Measurements from ENCODE around the gene RASGEF1C.
"Not testable (repeated sequence)": the region's sequence is repeated elsewhere in the genome, so short reads cannot be mapped to it uniquely, and the experiment has no call there.

The RASGEF1C gene

GRCh38 chr5:180135128-180135955 lies 73.7 kb downstream of the RASGEF1C start:
- DNase-seq, result no peak

GRCh38 chr5:180133971-180134508 lies 75.0 kb downstream of the RASGEF1C start:
- no peak for DNase-seq

- DNase-seq, result no peak
Measured at GRCh38 chr5:180133551-180133950, 75.5 kb downstream of the RASGEF1C start.

- no peak for DNase-seq
Measured at GRCh38 chr5:180133060-180133459, 76.0 kb downstream of the RASGEF1C start.

- DNase-seq, result no peak
Measured at GRCh38 chr5:180130876-180131740, 77.9 kb downstream of the RASGEF1C start.

GRCh38 chr5:180130291-180130869 lies 78.6 kb downstream of the RASGEF1C start:
- DNase-seq, result no peak

- DNase-seq, result no peak
Measured at GRCh38 chr5:180129291-180130190, 79.5 kb downstream of the RASGEF1C start.

GRCh38 chr5:180128671-180129261 lies 80.2 kb downstream of the RASGEF1C start:
- DNase-seq, result no peak

- no peak for DNase-seq
Measured at GRCh38 chr5:180127682-180128670, 81.0 kb downstream of the RASGEF1C start.

GRCh38 chr5:180126716-180127681 lies 82.0 kb downstream of the RASGEF1C start:
- DNase-seq, result no peak

GRCh38 chr5:180126156-180126555 lies 82.9 kb downstream of the RASGEF1C start:
- not testable (repeated sequence) for DNase-seq

GRCh38 chr5:180124662-180125061 lies 84.3 kb downstream of the RASGEF1C start:
- DNase-seq, result not testable (repeated sequence)

- DNase-seq, result no peak
Measured at GRCh38 chr5:180122875-180123274, 86.1 kb downstream of the RASGEF1C start.

- DNase-seq, result no peak
Measured at GRCh38 chr5:180121826-180122413, 87.1 kb downstream of the RASGEF1C start.

GRCh38 chr5:180120237-180121101 lies 88.5 kb downstream of the RASGEF1C start:
- no peak for DNase-seq

- no peak for DNase-seq
Measured at GRCh38 chr5:180119903-180120236, 89.1 kb downstream of the RASGEF1C start.

- DNase-seq, result no peak
Measured at GRCh38 chr5:180119031-180119902, 89.7 kb downstream of the RASGEF1C start.
